H1 (cell line): ENCODE results near the gene CSNK2A3.

Experiments
- CBX5 ChIP-seq: fragments of 300-800, 300-1000 bp; sonication (generic); IDR thresholded peaks from 2 replicates; pipeline ENCODE4 v1.7.1; 2016; ENCODE audit warnings: antibody characterized with exemption, low read length, low read depth
- EP300 ChIP-seq, 2 experiments: IDR thresholded peaks; 1 replicate in 1 of 2; 2 replicates in 1 of 2; pipeline ENCODE4 v1.6.1; 2011 to 2012; ENCODE audit warnings: low read depth in 2 of 2, low read length in 2 of 2, mild to moderate bottlenecking in 2 of 2, borderline replicate concordance in 1 of 2, inconsistent platforms in 1 of 2, moderate library complexity in 1 of 2
- HDAC6 ChIP-seq: IDR thresholded peaks from one replicate; pipeline ENCODE4 v1.7.1; 2012; ENCODE audit warnings: low read depth, mild to moderate bottlenecking, inconsistent platforms, low read length, moderate library complexity
- JUN ChIP-seq: IDR thresholded peaks from 2 replicates; pipeline ENCODE4 v1.6.1; 2011; ENCODE audit warnings: low read depth, mild to moderate bottlenecking, improper control_type of control experiment, low read length
- JUND ChIP-seq: IDR thresholded peaks from 2 replicates; pipeline ENCODE4 v1.6.1; 2011; ENCODE audit warnings: mild to moderate bottlenecking, improper control_type of control experiment, low read length
- POLR2A ChIP-seq, 2 experiments: IDR thresholded peaks; 1 replicate in 1 of 2; 2 replicates in 1 of 2; pipeline ENCODE4 v1.6.1; 2011; ENCODE audit warnings: low read depth in 2 of 2, low read length in 2 of 2, mild to moderate bottlenecking in 2 of 2; ENCODE audit errors: control extremely low read depth in 1 of 2
- POLR2AphosphoS5 ChIP-seq: IDR thresholded peaks from 2 replicates; pipeline ENCODE4 v1.6.1; 2011; ENCODE audit warnings: low read depth, low read length
- RAD21 ChIP-seq, 2 experiments: IDR thresholded peaks in 1 of 2; conservative IDR thresholded peaks in 1 of 2; 2 replicates each; pipeline ENCODE4 v1.6.1; 2011; ENCODE audit warnings: low read depth in 2 of 2, low read length in 2 of 2, improper control_type of control experiment in 1 of 2, inconsistent platforms in 1 of 2, mild to moderate bottlenecking in 1 of 2, moderate library complexity in 1 of 2
- RFX5 ChIP-seq: IDR thresholded peaks from 2 replicates; pipeline ENCODE4 v1.6.1; 2011; ENCODE audit warnings: low read depth, low read length, improper control_type of control experiment, borderline replicate concordance
- SIX5 ChIP-seq: IDR thresholded peaks from 2 replicates; pipeline ENCODE4 v1.6.1; 2011; ENCODE audit warnings: mild to moderate bottlenecking, low read depth, low read length
- TEAD4 ChIP-seq: IDR thresholded peaks from 2 replicates; pipeline ENCODE4 v1.6.1; 2012; ENCODE audit warnings: low read depth, low read length, inconsistent platforms, mixed read lengths
- TF ChIP-seq, protein P1 (sequence below), 3 experiments: IDR thresholded peaks; 1 replicate in 2 of 3; 2 replicates in 1 of 3; pipeline versions ENCODE4 v1.5.1 to v1.6.1; 2011; ENCODE audit warnings: low read length in 3 of 3, mild to moderate bottlenecking in 3 of 3, inconsistent platforms in 2 of 3, low read depth in 1 of 3, moderate library complexity in 1 of 3; ENCODE audit not compliant: insufficient read depth in 1 of 3; ENCODE audit errors: control extremely low read depth in 1 of 3
- TF ChIP-seq, protein P2 (sequence below): fragments of 300-600 bp; sonication (generic); IDR thresholded peaks from 2 replicates; pipeline ENCODE4 v1.7.1; 2012; ENCODE audit warnings: low read length, moderate library complexity, mild to moderate bottlenecking, inconsistent platforms; ENCODE audit not compliant: insufficient replicate concordance

DNA sequence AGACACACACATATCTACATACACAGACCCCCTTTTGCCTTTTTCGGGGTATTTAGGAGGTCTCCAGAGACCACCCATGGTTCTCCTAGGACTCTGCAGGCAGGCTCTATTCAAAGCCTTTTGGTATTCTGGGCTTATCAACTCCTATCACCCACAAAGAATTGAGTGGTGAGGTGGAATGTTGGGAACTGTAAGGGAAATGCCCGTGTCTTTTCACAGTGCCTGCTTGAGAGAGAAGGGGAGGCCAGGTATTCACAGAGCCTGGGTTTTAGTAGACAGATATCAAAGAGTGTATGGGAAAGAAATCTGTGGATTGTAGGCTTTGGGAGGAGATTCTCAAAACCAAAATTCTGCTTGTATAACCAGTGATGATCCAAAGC lies 44.0 kb upstream of the CSNK2A3 start:
- TF ChIP-seq, protein P1, sequence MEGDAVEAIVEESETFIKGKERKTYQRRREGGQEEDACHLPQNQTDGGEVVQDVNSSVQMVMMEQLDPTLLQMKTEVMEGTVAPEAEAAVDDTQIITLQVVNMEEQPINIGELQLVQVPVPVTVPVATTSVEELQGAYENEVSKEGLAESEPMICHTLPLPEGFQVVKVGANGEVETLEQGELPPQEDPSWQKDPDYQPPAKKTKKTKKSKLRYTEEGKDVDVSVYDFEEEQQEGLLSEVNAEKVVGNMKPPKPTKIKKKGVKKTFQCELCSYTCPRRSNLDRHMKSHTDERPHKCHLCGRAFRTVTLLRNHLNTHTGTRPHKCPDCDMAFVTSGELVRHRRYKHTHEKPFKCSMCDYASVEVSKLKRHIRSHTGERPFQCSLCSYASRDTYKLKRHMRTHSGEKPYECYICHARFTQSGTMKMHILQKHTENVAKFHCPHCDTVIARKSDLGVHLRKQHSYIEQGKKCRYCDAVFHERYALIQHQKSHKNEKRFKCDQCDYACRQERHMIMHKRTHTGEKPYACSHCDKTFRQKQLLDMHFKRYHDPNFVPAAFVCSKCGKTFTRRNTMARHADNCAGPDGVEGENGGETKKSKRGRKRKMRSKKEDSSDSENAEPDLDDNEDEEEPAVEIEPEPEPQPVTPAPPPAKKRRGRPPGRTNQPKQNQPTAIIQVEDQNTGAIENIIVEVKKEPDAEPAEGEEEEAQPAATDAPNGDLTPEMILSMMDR (IDR thresholded peaks at IDR 0.05; ENCODE audit: control extremely low read depth in 1 of 3, insufficient read depth in 1 of 3, low read depth in 1 of 3, low read length in 3 of 3): no peak
- no peak for TF ChIP-seq EP300 (IDR thresholded peaks at IDR 0.05; ENCODE audit: borderline replicate concordance in 1 of 2, low read depth in 2 of 2, low read length in 2 of 2)
- TF ChIP-seq CBX5: no peak
- no peak for TF ChIP-seq HDAC6
- TF ChIP-seq, protein P2, sequence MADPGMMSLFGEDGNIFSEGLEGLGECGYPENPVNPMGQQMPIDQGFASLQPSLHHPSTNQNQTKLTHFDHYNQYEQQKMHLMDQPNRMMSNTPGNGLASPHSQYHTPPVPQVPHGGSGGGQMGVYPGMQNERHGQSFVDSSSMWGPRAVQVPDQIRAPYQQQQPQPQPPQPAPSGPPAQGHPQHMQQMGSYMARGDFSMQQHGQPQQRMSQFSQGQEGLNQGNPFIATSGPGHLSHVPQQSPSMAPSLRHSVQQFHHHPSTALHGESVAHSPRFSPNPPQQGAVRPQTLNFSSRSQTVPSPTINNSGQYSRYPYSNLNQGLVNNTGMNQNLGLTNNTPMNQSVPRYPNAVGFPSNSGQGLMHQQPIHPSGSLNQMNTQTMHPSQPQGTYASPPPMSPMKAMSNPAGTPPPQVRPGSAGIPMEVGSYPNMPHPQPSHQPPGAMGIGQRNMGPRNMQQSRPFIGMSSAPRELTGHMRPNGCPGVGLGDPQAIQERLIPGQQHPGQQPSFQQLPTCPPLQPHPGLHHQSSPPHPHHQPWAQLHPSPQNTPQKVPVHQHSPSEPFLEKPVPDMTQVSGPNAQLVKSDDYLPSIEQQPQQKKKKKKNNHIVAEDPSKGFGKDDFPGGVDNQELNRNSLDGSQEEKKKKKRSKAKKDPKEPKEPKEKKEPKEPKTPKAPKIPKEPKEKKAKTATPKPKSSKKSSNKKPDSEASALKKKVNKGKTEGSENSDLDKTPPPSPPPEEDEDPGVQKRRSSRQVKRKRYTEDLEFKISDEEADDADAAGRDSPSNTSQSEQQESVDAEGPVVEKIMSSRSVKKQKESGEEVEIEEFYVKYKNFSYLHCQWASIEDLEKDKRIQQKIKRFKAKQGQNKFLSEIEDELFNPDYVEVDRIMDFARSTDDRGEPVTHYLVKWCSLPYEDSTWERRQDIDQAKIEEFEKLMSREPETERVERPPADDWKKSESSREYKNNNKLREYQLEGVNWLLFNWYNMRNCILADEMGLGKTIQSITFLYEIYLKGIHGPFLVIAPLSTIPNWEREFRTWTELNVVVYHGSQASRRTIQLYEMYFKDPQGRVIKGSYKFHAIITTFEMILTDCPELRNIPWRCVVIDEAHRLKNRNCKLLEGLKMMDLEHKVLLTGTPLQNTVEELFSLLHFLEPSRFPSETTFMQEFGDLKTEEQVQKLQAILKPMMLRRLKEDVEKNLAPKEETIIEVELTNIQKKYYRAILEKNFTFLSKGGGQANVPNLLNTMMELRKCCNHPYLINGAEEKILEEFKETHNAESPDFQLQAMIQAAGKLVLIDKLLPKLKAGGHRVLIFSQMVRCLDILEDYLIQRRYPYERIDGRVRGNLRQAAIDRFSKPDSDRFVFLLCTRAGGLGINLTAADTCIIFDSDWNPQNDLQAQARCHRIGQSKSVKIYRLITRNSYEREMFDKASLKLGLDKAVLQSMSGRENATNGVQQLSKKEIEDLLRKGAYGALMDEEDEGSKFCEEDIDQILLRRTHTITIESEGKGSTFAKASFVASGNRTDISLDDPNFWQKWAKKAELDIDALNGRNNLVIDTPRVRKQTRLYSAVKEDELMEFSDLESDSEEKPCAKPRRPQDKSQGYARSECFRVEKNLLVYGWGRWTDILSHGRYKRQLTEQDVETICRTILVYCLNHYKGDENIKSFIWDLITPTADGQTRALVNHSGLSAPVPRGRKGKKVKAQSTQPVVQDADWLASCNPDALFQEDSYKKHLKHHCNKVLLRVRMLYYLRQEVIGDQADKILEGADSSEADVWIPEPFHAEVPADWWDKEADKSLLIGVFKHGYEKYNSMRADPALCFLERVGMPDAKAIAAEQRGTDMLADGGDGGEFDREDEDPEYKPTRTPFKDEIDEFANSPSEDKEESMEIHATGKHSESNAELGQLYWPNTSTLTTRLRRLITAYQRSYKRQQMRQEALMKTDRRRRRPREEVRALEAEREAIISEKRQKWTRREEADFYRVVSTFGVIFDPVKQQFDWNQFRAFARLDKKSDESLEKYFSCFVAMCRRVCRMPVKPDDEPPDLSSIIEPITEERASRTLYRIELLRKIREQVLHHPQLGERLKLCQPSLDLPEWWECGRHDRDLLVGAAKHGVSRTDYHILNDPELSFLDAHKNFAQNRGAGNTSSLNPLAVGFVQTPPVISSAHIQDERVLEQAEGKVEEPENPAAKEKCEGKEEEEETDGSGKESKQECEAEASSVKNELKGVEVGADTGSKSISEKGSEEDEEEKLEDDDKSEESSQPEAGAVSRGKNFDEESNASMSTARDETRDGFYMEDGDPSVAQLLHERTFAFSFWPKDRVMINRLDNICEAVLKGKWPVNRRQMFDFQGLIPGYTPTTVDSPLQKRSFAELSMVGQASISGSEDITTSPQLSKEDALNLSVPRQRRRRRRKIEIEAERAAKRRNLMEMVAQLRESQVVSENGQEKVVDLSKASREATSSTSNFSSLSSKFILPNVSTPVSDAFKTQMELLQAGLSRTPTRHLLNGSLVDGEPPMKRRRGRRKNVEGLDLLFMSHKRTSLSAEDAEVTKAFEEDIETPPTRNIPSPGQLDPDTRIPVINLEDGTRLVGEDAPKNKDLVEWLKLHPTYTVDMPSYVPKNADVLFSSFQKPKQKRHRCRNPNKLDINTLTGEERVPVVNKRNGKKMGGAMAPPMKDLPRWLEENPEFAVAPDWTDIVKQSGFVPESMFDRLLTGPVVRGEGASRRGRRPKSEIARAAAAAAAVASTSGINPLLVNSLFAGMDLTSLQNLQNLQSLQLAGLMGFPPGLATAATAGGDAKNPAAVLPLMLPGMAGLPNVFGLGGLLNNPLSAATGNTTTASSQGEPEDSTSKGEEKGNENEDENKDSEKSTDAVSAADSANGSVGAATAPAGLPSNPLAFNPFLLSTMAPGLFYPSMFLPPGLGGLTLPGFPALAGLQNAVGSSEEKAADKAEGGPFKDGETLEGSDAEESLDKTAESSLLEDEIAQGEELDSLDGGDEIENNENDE: no peak
- no peak for TF ChIP-seq RAD21 (IDR thresholded peaks at IDR 0.05 in 1 of 2, conservative IDR thresholded peaks at IDR 0.05 in 1 of 2; ENCODE audit: low read depth in 2 of 2, low read length in 2 of 2)
- TF ChIP-seq POLR2AphosphoS5: no peak
- TF ChIP-seq JUN: no peak
- TF ChIP-seq POLR2A (IDR thresholded peaks at IDR 0.05; ENCODE audit: control extremely low read depth in 1 of 2, low read depth in 2 of 2, low read length in 2 of 2): no peak
- no peak for TF ChIP-seq RFX5
- no peak for TF ChIP-seq SIX5
- no peak for TF ChIP-seq JUND
- no peak for TF ChIP-seq TEAD4
